Immature natural killer cell (primary cell): ENCODE data around the gene ZSCAN5C. TPM values are rescaled to one million over a fixed set of nuclear protein-coding genes. Genes with fewer than 3 reads are reported as not detected.
"Not testable (repeated sequence)": the region's sequence is repeated elsewhere in the genome, so short reads cannot be mapped to it uniquely, and the experiment has no call there.

ENCODE experiments used
- DNase-seq, 3 donors: peaks; one replicate each; pipeline ENCODE4 v3.0.0; 2022; ENCODE audit warnings: mixed read lengths in 1 of 3
- H3K27ac Mint-ChIP-seq, 6 donors: one replicate each; pipeline ENCODE4 v1.8.0; 2020; ENCODE audit warnings: mixed read lengths in 6 of 6, mild to moderate bottlenecking in 5 of 6, inconsistent platforms in 4 of 6, moderate library complexity in 3 of 6
- H3K27me3 Mint-ChIP-seq, 3 donors: one replicate each; pipeline ENCODE4 v1.8.0; 2020 to 2021; ENCODE audit warnings: low read depth in 3 of 3, mild to moderate bottlenecking in 3 of 3, mixed read lengths in 3 of 3, moderate library complexity in 3 of 3, inconsistent platforms in 1 of 3
- H3K36me3 Mint-ChIP-seq, 3 donors: one replicate each; pipeline ENCODE4 v1.8.0; 2020; ENCODE audit warnings: mixed read lengths in 3 of 3, inconsistent platforms in 2 of 3, mild to moderate bottlenecking in 2 of 3
- H3K4me1 Mint-ChIP-seq, 2 donors: one replicate each; pipeline ENCODE4 v1.8.0; 2020; ENCODE audit warnings: inconsistent platforms in 2 of 2, mild to moderate bottlenecking in 2 of 2, mixed read lengths in 2 of 2, moderate library complexity in 1 of 2
- H3K4me3 Mint-ChIP-seq, 5 donors: one replicate each; pipeline ENCODE4 v1.8.0; 2020; ENCODE audit warnings: mild to moderate bottlenecking in 5 of 5, mixed read lengths in 5 of 5, inconsistent platforms in 3 of 5, moderate library complexity in 3 of 5
- H3K9me3 Mint-ChIP-seq, 6 donors: one replicate each; pipeline ENCODE4 v1.8.0; 2020; ENCODE audit warnings: mild to moderate bottlenecking in 6 of 6, mixed read lengths in 6 of 6, inconsistent platforms in 4 of 6, moderate library complexity in 3 of 6
- polyA plus RNA-seq, 3 donors: library from polyadenylated mRNA; unstranded; fragments of 300-500 nt; fragmentation: Illumina TruSeq; gene quantifications; one replicate each; pipeline ENCODE4 v1.2.3, GENCODE V29; 2021

The ZSCAN5C gene
- polyA plus RNA-seq, 3 donors from 2014 or later = not detected

GRCh38 chr19:56174086-56174485, 28.0 kb upstream of the ZSCAN5C start:
- no peak overlapping the region for H3K27ac Mint-ChIP-seq
- no peak for DNase-seq
- no peaks in the 10 kb centered on the region for H3K36me3 Mint-ChIP-seq
- peaks cover 0 to 1% (median 0%) of the 10 kb centered on the region in 6 donors for H3K9me3 Mint-ChIP-seq
- H3K27me3 Mint-ChIP-seq = peaks cover 4 to 11% (median 6%) of the 10 kb centered on the region in 3 donors
- H3K4me3 Mint-ChIP-seq = no peak overlapping the region
- peaks cover 6 to 7% of the 10 kb centered on the region in 2 donors for H3K4me1 Mint-ChIP-seq

DNA sequence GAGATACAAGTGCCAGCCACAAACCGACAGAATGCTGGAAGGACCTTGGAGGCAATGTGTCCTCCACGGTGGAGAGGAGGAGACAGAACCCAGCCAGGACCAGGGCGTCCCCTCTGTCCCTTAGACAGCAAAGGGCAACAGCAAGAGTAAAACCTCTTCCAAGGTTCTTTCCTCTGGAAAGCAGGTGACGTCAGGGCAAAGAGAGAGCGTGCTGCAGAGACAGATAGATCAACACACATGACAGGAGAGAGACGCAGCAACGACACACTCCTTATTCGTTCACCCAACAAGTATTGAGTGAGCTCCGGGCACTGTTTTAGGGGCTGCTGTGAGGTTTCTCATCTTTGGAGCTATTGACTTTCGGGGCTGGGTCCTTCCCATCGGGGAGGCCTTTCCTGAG, 27.5 kb upstream of the ZSCAN5C start:
- Mint-ChIP-seq H3K4me3 (no peak overlapping the region), H3K4me1 (peaks cover 6 to 7% of the 10 kb centered on the region in 2 donors), H3K27me3 (peaks cover 4 to 11% (median 6%) of the 10 kb centered on the region in 3 donors), H3K27ac (no peak overlapping the region), H3K36me3 (no peaks in the 10 kb centered on the region), H3K9me3 (peaks cover 0 to 1% (median 0%) of the 10 kb centered on the region in 6 donors)
- DNase-seq = no peak

DNA sequence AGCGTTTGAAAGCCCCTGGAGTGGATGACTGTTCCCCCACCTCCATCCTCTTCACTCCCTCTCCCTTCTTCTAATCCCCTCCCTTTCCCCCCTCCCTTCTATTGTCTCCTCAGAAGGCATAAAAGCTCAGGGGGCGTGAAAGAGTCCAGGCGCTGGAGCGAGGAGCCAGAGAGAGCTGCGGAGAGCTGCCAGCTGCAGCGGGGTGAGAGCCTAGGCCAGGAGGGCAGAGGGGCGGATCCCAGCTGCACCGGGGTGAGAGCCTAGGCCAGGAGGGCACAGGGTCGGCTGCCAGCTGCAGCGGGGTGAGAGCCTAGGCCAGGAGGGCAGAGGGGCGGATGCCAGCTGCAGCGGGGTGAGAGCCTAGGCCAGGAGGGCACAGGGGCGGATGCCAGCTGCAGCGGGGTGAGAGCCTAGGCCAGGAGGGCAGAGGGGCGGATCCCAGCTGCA, 26.2 kb upstream of the ZSCAN5C start, which contains the start of gene GALP:
TSS of gene GALP (plus strand) at position 148 of the 447 bp plus-strand sequence. CDS start 1,101 bp downstream, outside the sequence.
- not testable (repeated sequence) for DNase-seq, H3K4me3 Mint-ChIP-seq, H3K27ac Mint-ChIP-seq, H3K4me1 Mint-ChIP-seq, H3K36me3 Mint-ChIP-seq, H3K9me3 Mint-ChIP-seq, H3K27me3 Mint-ChIP-seq

DNA sequence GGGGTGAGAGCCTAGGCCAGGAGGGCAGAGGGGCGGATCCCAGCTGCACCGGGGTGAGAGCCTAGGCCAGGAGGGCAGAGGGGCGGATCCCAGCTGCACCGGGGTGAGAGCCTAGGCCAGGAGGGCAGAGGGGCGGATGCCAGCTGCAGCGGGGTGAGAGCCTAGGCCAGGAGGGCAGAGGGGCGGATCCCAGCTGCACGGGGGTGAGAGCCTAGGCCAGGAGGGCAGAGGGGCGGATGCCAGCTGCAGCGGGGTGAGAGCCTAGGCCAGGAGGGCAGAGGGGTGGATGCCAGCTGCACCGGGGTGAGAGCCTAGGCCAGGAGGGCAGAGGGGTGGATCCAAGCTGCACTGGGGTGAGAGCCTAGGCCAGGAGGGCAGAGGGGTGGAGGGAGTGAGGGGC, 25.8 kb upstream of the ZSCAN5C start:
- H3K36me3 Mint-ChIP-seq, H3K4me1 Mint-ChIP-seq, DNase-seq, H3K9me3 Mint-ChIP-seq, H3K27ac Mint-ChIP-seq, H3K27me3 Mint-ChIP-seq, H3K4me3 Mint-ChIP-seq: not testable (repeated sequence)

- H3K4me3 Mint-ChIP-seq = no peak overlapping the region
- no peaks in the 10 kb centered on the region for H3K36me3 Mint-ChIP-seq
- H3K9me3 Mint-ChIP-seq = peaks cover 0 to 1% (median 0%) of the 10 kb centered on the region in 6 donors
- H3K27me3 Mint-ChIP-seq = peaks cover under 1 to 5% (median 1%) of the 10 kb centered on the region in 3 donors
- H3K4me1 Mint-ChIP-seq = peaks cover under 1 to 2% of the 10 kb centered on the region in 2 donors
- no peak for DNase-seq
- no peak overlapping the region for H3K27ac Mint-ChIP-seq
Measured at GRCh38 chr19:56176881-56177280, 25.2 kb upstream of the ZSCAN5C start.

DNA sequence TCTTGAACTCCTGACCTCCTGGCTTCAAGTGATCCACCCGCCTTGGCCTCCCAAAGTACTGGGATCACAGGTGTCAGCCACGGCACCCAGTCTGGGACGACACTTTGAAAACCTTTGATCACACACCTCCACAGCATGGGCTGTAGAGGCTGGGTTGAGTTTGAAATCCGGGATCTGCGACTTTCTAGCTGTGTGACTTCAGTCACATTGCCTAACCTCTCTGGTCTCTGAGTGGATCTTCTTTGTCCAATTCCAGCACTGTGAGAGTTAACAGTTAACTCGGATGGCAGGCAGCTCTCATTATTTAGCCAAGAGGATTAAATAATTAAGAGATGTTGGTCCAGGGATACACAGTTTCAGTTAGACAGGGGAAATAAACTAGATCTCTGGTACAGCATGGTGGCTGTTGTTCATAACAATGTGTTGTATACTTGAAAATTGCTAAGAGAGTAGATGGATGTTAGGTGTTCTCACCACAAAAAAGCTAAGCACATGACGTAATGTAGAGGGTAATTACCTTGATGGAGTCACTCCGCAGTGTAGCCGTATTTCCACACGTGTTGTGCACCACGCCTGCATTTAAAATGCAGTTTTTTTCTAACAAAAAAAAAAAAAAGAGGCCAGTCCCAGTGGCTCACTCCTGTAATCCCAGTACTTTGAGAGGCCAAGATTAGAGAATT, 24.4 kb upstream of the ZSCAN5C start:
- peaks cover 0 to 3% (median 0%) of the 10 kb centered on the region in 3 donors for H3K27me3 Mint-ChIP-seq
- no peak for DNase-seq
- H3K9me3 Mint-ChIP-seq = peaks cover 0 to 1% (median 0%) of the 10 kb centered on the region in 6 donors
- H3K4me1 Mint-ChIP-seq = no peaks in the 10 kb centered on the region
- H3K4me3 Mint-ChIP-seq = no peak overlapping the region
- no peak overlapping the region for H3K27ac Mint-ChIP-seq
- H3K36me3 Mint-ChIP-seq = no peaks in the 10 kb centered on the region

- Mint-ChIP-seq H3K9me3 (no peaks in the 10 kb centered on the region), H3K4me1 (no peaks in the 10 kb centered on the region), H3K27ac (no peak overlapping the region), H3K27me3 (peaks cover 3 to 9% (median 8%) of the 10 kb centered on the region in 3 donors), H3K4me3 (no peak overlapping the region), H3K36me3 (no peaks in the 10 kb centered on the region)
- DNase-seq = no peak
Measured at GRCh38 chr19:56189785-56190184, 12.3 kb upstream of the ZSCAN5C start.

DNA sequence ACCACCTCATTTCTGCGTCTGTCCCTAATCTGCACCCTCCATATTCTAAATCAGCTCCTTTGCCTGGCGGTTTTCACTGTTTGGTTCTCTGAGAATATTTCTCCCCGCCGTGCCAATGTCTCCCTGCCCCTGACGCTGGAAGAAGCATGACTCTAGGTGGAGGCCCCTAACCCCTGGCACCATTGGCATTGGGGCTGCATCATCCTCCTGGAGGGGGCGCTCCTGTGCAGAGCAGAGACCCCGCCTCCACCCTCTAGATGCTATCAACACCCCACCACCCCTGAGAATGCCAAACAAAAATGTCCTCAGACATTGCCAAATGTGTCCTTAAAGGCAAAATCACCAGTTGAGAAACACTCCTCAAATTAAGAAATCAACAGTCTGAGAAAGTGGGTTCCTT, 11.0 kb upstream of the ZSCAN5C start:
- no peak for DNase-seq
- H3K36me3 Mint-ChIP-seq = no peaks in the 10 kb centered on the region
- no peaks in the 10 kb centered on the region for H3K4me1 Mint-ChIP-seq
- no peak overlapping the region for H3K4me3 Mint-ChIP-seq
- no peaks in the 10 kb centered on the region for H3K9me3 Mint-ChIP-seq
- H3K27ac Mint-ChIP-seq = no peak overlapping the region
- H3K27me3 Mint-ChIP-seq = peaks cover 6 to 9% (median 8%) of the 10 kb centered on the region in 3 donors

GRCh38 chr19:56191711-56192110, 10.4 kb upstream of the ZSCAN5C start:
- Mint-ChIP-seq H3K27me3 (peaks cover 6 to 9% (median 8%) of the 10 kb centered on the region in 3 donors), H3K4me3 (no peak overlapping the region), H3K9me3 (no peaks in the 10 kb centered on the region), H3K36me3 (no peaks in the 10 kb centered on the region), H3K4me1 (no peaks in the 10 kb centered on the region), H3K27ac (no peak overlapping the region)
- no peak for DNase-seq

DNA sequence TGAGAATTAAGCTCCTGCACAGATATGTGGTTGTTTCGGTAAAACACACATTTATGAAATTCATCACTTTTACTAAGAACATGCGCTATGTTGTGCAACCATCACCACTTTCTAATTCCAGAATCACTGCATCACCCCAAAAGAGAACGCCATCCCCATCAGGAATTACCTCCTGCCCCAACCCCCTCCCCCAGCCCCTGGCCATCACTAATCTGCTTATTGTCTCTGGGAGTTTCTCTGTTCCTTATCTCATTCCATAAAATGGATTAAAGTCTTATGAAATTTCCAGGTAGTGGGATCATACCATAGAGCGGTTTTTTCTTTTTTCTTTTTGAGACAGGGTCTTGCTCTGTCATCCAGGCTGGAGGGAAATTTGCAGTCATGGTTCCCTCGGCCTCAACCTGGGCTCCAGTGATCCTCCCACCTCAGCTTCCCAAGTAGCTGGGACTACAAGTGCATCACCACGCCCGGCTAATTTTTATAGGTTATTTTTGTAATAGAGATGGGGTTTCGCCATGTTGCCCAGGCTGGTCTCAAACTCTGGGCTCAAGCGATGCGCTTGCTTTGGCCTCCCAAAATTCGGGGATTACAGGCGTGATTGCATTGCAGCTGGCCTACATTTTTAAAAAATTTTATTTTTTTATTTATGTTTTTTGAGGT, 8.0 kb upstream of the ZSCAN5C start:
- Mint-ChIP-seq H3K4me3 (no peak overlapping the region), H3K4me1 (no peaks in the 10 kb centered on the region), H3K9me3 (no peaks in the 10 kb centered on the region), H3K27me3 (peaks cover 4 to 10% (median 6%) of the 10 kb centered on the region in 3 donors), H3K27ac (no peak overlapping the region), H3K36me3 (no peaks in the 10 kb centered on the region)
- DNase-seq = no peak

DNA sequence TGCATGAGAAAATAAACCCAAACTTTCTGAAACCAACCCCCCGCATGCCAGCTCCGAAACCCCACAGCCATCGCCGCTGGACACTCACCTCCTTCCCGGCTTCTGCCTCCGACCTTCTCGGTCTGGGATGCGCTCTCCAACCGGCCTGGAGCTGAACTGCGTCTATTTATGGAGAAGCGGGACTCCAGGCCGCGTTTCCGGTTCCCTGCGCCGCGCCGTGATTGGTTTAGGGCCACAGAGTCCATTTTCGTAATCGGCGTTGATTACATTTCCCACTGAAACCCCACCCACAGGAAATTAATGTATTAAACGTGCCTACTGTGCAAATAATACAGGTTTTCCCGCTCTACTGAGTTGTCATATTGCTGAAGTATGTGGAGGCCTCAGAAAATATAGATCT, 4.4 kb upstream of the ZSCAN5C start, which contains the start of gene ZSCAN5B:
TSS of gene ZSCAN5B (minus strand) at position 138 of the 400 bp plus-strand sequence. CDS start 4,731 bp downstream, outside the sequence.
- DNase-seq, H3K27ac Mint-ChIP-seq, H3K4me1 Mint-ChIP-seq, H3K27me3 Mint-ChIP-seq, H3K36me3 Mint-ChIP-seq, H3K4me3 Mint-ChIP-seq, H3K9me3 Mint-ChIP-seq: not testable (repeated sequence)

GRCh38 chr19:56199687-56200086, 2.4 kb upstream of the ZSCAN5C start:
- no peaks in the 10 kb centered on the region for H3K9me3 Mint-ChIP-seq
- H3K4me3 Mint-ChIP-seq = no peak overlapping the region
- peaks cover 3 to 9% (median 5%) of the 10 kb centered on the region in 3 donors for H3K27me3 Mint-ChIP-seq
- DNase-seq = no peak
- no peaks in the 10 kb centered on the region for H3K4me1 Mint-ChIP-seq
- no peaks in the 10 kb centered on the region for H3K36me3 Mint-ChIP-seq
- no peak overlapping the region for H3K27ac Mint-ChIP-seq

DNA sequence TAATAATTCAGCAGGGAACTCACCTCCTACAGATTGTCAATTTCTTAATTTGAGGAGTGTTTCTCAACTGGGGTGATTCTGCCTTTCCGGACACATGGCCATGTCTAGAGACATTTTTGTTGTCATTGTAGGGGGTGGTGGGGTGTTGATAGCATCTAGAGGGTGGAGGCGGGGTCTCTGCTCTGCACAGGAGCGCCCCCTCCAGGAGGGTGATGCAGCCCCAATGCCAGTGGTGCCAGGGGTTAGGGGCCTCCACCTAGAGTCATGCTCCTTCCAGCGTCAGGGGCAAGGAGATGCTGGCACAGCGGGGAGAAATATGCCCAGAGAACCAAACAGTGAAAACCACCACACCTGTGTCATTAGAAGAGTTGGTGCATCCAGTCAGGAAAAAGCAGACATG, 5.5 kb downstream of the ZSCAN5C start:
- not testable (repeated sequence) for H3K36me3 Mint-ChIP-seq, H3K4me3 Mint-ChIP-seq, DNase-seq, H3K27me3 Mint-ChIP-seq, H3K4me1 Mint-ChIP-seq, H3K9me3 Mint-ChIP-seq, H3K27ac Mint-ChIP-seq

DNA sequence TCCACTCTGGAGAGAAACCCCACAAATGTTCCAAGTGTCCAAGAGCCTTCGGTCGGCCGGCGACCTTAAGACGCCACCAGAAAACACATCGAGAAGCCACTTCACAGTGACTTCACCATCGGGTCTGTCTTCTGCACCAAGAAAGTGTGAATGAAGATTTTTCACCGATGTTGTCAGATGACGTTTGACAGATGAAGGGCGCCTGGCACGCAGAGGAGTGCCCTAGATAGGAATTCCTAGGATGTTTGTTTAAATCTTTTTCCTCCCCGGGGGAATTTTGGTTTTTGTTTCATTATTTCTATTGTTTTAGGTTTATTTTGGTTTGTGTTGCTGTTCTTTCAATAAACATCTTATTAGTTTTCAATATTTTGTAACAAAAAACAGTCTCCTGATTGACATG, 7.0 kb downstream of the ZSCAN5C start:
- no peaks in the 10 kb centered on the region for H3K36me3 Mint-ChIP-seq
- no peak overlapping the region for H3K4me3 Mint-ChIP-seq
- H3K9me3 Mint-ChIP-seq = no peaks in the 10 kb centered on the region
- H3K27ac Mint-ChIP-seq = no peak overlapping the region
- H3K4me1 Mint-ChIP-seq = peaks cover 0 to 1% of the 10 kb centered on the region in 2 donors
- peaks cover 2 to 9% (median 8%) of the 10 kb centered on the region in 3 donors for H3K27me3 Mint-ChIP-seq
- DNase-seq = no peak
